DOHH2 (cell line): ENCODE measurements around the gene VPREB1.
A peak's percentile ranks its signal among the peaks of the same experiment; 100 is the strongest.

Experiments used
- H3F3A ChIP-seq: fragments of 200-600 bp; sonication (generic), shearing (Covaris generic); 2 replicates; pipeline ENCODE4 v1.6.0; 2016; ENCODE audit warnings: antibody characterized with exemption, mild to moderate bottlenecking; ENCODE audit not compliant: control insufficient read depth, insufficient read depth
- H3K27ac ChIP-seq: fragments of 200-600 bp; sonication (generic); 2 replicates; pipeline ENCODE4 v1.5.1; 2014; ENCODE audit warnings: low read depth, mild to moderate bottlenecking, low read length, moderate library complexity
- H3K27me3 ChIP-seq: fragments of 200-600 bp; sonication (generic); 2 replicates; pipeline ENCODE4 v1.6.1; 2014; ENCODE audit warnings: mild to moderate bottlenecking, low read length, mixed read lengths; ENCODE audit not compliant: control insufficient read depth
- H3K36me3 ChIP-seq: fragments of 200-600 bp; sonication (generic); 2 replicates; pipeline ENCODE4 v1.6.1; 2014; ENCODE audit warnings: mild to moderate bottlenecking, low read length, moderate library complexity, mixed read lengths; ENCODE audit not compliant: control insufficient read depth
- H3K4me1 ChIP-seq: fragments of 200-600 bp; sonication (generic); 2 replicates; pipeline ENCODE4 v1.6.1; 2014; ENCODE audit warnings: mild to moderate bottlenecking, low read length, mixed read lengths; ENCODE audit not compliant: control insufficient read depth
- H3K4me2 ChIP-seq: fragments of 200-600 bp; sonication (generic); 2 replicates; pipeline ENCODE4 v1.6.0; 2014; ENCODE audit warnings: mild to moderate bottlenecking, low read length, moderate library complexity
- H3K4me3 ChIP-seq: fragments of 200-600 bp; sonication (generic); 2 replicates; pipeline ENCODE4 v1.5.1; 2014; ENCODE audit warnings: mild to moderate bottlenecking, low read length, mixed read lengths
- H3K79me2 ChIP-seq: fragments of 200-600 bp; sonication (generic); 2 replicates; pipeline ENCODE4 v1.6.1; 2014; ENCODE audit warnings: mild to moderate bottlenecking, low read length, mixed read lengths; ENCODE audit not compliant: control insufficient read depth
- H3K9me2 ChIP-seq: fragments of 200-600 bp; sonication (generic); replicated peaks from 2 replicates; pipeline ENCODE4 v1.6.1; 2014; ENCODE audit warnings: mild to moderate bottlenecking, low read length, mixed read lengths; ENCODE audit not compliant: control insufficient read depth
- H3K9me3 ChIP-seq: fragments of 200-600 bp; sonication (generic); 2 replicates; pipeline ENCODE4 v1.6.1; 2014; ENCODE audit warnings: antibody characterized with exemption, low read length, mixed read lengths; ENCODE audit not compliant: control insufficient read depth, insufficient read depth
- H4K20me1 ChIP-seq: fragments of 200-600 bp; sonication (generic); 2 replicates; pipeline ENCODE4 v1.6.0; 2014; ENCODE audit warnings: low read depth, mild to moderate bottlenecking, antibody characterized with exemption, low read length, moderate library complexity; ENCODE audit not compliant: control insufficient read depth, insufficient read depth
- CTCF ChIP-seq: fragments of 200-600 bp; sonication (generic); IDR thresholded peaks from one replicate; pipeline ENCODE4 v1.5.1; 2014; ENCODE audit warnings: antibody characterized with exemption, mild to moderate bottlenecking, low read depth, low read length; ENCODE audit not compliant: poor library complexity, severe bottlenecking
- EZH2phosphoT487 ChIP-seq: fragments of 200-600 bp; sonication (generic); IDR thresholded peaks from 2 replicates; pipeline ENCODE4 v1.6.1; 2017; ENCODE audit warnings: borderline replicate concordance, mild to moderate bottlenecking, antibody characterized with exemption, low read length, moderate library complexity, mixed read lengths

VPREB1 gene

DNA sequence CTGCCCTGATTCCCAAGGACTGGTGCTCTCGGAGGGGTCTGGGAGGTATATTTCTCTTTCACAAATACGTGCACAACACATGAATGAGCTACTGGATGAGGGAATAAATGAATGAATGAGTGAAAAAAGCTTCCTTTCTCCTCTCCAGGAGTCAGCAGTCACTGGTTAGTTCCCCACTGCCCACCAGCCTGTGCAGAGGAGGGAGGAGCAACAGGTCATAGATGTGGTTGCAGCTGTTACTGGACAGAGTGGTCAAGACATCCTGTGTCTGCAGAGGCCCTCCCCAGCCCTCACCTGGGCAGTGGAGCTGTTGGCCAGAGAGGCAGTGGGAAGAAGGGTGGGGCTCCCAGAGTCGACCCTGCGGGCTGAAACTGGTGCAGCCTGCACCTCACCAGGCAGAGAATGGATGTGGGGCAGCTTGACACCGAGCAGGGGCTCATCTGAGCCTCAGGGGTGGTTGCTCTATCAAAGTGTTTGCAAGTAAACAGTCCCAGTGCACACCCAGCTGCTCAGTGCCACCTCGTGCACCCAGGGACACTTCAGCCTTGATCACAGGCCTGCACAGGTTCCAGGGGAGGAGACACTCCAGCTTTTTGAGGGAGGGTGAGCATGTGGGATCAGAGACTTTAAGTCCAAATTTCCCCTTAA lies 1.4 kb upstream of the VPREB1 start:
- no peak for TF ChIP-seq EZH2phosphoT487
- TF ChIP-seq CTCF: no peak
- peak overlapping the region; percentile 95; the same call in 1 of the 2 replicates for H3K27ac ChIP-seq
- H4K20me1 ChIP-seq: no peaks in the 10 kb centered on the region
- H3K9me3 ChIP-seq: no peaks in the 10 kb centered on the region
- no peaks in the 10 kb centered on the region for H3K9me2 ChIP-seq
- no peaks in the 10 kb centered on the region for H3K36me3 ChIP-seq
- H3K27me3 ChIP-seq: no peaks in the 10 kb centered on the region
- no peaks in the 10 kb centered on the region for H3K79me2 ChIP-seq
- H3K4me2 ChIP-seq: peak overlapping the region; percentile 82
- peaks cover 24% of the 10 kb centered on the region for H3F3A ChIP-seq
- no peak overlapping the region for H3K4me3 ChIP-seq
- H3K4me1 ChIP-seq: peaks cover 72% of the 10 kb centered on the region

DNA sequence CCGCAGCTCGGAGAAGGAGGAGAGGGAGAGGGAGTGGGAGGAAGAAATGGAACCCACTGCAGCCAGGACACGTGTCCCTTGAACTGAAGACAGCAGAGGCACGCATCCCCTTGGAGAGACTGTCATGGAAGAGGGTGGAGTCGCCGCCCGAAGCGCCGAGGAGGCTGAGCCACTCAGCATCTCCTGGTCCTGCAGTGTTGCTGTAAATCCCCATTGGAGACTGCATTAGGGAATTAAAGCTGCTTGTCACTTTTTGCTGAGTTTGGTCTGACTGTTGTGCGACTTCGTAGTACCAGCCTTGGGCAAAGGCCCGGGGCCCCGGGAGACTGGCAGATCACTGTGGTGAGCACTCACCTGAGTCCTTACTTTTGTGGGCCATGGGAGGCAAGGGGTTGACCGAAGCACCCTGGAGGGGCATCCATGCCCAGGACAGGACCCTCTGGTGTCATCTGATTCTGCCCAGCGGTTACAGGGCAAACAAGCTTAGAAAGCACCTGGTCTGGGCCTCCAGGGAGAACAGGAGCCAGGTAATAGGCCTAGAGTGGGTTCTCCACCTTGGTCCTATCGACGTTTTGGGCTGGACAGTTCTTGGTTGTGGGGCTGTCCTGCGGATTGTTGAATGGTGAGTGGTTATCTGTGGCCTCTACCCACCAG lies 797 bp downstream of the VPREB1 start:
- Histone ChIP-seq H3K9me3 (no peaks in the 10 kb centered on the region), H3K4me1 (peaks cover 89% of the 10 kb centered on the region), H3K4me2 (peak overlapping the region; percentile 82), H3K9me2 (no peaks in the 10 kb centered on the region), H3K36me3 (no peaks in the 10 kb centered on the region), H3K4me3 (peak overlapping the region; percentile 56), H3K27me3 (no peaks in the 10 kb centered on the region), H3K27ac (peak overlapping the region; percentile 95), H4K20me1 (no peaks in the 10 kb centered on the region), H3K79me2 (no peaks in the 10 kb centered on the region), H3F3A (peaks cover 38% of the 10 kb centered on the region)
- no peak for TF ChIP-seq CTCF
- TF ChIP-seq EZH2phosphoT487: no peak

DNA sequence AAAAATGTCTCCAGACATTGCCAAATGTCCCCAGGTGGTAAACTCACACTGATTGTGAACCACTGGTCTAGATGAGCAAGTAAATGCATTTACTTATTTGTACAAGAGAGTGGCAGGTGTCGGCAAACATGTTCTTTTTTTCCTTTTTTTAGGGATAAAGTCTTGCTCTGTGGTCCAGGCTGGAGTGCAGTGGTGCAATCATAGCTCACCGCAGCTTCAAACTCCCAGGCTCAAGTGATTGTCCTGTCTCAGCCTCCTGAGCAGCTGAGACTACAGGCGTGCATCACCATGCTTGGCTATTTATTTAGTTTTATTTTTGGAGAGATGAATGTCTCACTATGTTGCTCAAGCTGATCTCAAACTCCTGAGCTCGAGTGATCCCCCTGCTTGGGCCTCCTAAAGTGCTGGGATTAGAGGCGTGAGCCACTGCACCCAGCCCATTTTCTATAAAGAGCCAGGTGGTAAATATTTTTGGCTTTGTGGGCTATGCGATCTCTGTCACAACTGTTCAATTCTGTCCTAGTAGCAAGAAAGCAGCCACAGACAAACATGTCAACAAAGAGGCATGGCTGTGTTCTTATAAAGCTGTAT lies 1.4 kb downstream of the VPREB1 start:
- Histone ChIP-seq H3K79me2 (no peaks in the 10 kb centered on the region), H4K20me1 (no peaks in the 10 kb centered on the region), H3K9me3 (no peaks in the 10 kb centered on the region), H3K9me2 (no peaks in the 10 kb centered on the region), H3K4me1 (peaks cover 95% of the 10 kb centered on the region), H3K4me3 (peak overlapping the region; percentile 41), H3K27me3 (no peaks in the 10 kb centered on the region), H3K4me2 (peak overlapping the region; percentile 82), H3K27ac (peak overlapping the region; percentile 95), H3F3A (peaks cover 38% of the 10 kb centered on the region), H3K36me3 (no peaks in the 10 kb centered on the region)
- TF ChIP-seq EZH2phosphoT487: no peak
- TF ChIP-seq CTCF: no peak
